ENCODE results near the gene SLC27A4.

- TF ChIP-seq POLR2A (IDR thresholded peaks at IDR 0.05), result no peak
- TF ChIP-seq CTCF (IDR thresholded peaks at IDR 0.05), result no peak
Observed at GRCh38 chr9:128371630-128372117, 31.3 kb downstream of the SLC27A4 start.

Data from heart left ventricle (tissue), 13 donors.